Activated effector memory CD4-positive, alpha-beta T cell treated with Interleukin-2 at 50 U/mL for 16 hours (primary cell): ENCODE data around the gene FAM229B.
"Not testable (repeated sequence)": the region's sequence is repeated elsewhere in the genome, so short reads cannot be mapped to it uniquely, and the experiment has no call there.

Experiments used
- DNase-seq: peaks from one replicate; pipeline ENCODE4 v3.0.0-alpha.2; 2020

The FAM229B gene

GRCh38 chr6:112087136-112087911, at the start of gene FAM229B, which contains the start of gene TUBE1:
Gene FAM229B, plus strand, starts transcription at chr6:112087591. Its CDS starts 11,693 bp downstream, at chr6:112099284.
Gene TUBE1, minus strand, starts transcription at chr6:112087482. Its CDS starts 48 bp downstream, at chr6:112087434.
- peak; percentile 79 for DNase-seq

DNA sequence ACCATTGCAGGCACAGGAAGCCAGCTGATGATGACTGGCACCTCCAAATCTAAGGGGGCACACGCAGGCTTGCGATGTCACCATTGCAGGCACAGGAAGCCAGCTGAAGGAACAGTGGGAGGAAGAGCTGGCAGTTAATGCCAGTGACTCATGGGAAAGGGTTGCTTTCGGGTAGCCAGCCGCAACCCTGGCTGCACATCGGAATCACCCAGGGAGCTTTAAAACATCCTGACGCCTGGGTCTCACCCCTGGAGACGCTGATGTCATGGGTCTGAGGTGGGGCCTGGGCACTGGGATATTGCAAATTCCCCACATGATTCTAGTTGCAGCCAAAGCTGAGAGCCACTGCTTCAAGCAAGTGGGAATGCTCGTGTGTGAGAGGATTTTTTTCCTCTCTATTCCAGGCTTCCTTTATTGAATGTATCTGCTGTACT, 49.6 kb upstream of the FAM229B start:
- DNase-seq: no peak

DNA sequence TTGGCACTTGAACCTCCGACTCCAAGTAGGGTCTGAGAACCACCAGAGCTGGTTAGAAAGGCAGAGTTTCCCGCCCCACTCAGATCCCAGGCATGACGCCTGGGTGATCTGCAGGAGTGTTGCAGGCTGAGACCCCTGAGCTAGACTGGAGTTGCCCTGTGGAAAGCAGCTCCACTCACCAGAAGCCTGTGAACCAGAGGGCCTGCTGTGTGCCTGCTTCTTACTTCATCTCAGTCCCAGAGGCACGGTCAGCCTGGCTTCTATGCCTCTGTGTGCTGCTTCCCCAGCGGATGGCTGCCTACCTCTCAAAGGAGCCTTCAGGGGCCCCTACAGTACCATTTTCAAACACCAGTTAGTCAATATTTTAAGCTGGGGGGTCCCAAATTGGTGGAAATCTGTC, 49.1 kb upstream of the FAM229B start:
- no peak for DNase-seq

- DNase-seq: no peak
Measured at GRCh38 chr6:112038756-112039430, 48.5 kb upstream of the FAM229B start.

GRCh38 chr6:112039431-112039770, 48.0 kb upstream of the FAM229B start:
- DNase-seq: no peak

- no peak for DNase-seq
Measured at GRCh38 chr6:112040956-112041355, 46.4 kb upstream of the FAM229B start.

GRCh38 chr6:112041535-112041934, 45.9 kb upstream of the FAM229B start:
- DNase-seq: no peak

GRCh38 chr6:112043032-112044007, 44.1 kb upstream of the FAM229B start:
- peak; percentile 83 for DNase-seq

GRCh38 chr6:112044196-112044595, 43.2 kb upstream of the FAM229B start:
- no peak for DNase-seq

GRCh38 chr6:112044856-112045255, 42.5 kb upstream of the FAM229B start:
- DNase-seq: no peak

- DNase-seq: not testable (repeated sequence)
Measured at GRCh38 chr6:112047523-112047922, 39.9 kb upstream of the FAM229B start.

DNA sequence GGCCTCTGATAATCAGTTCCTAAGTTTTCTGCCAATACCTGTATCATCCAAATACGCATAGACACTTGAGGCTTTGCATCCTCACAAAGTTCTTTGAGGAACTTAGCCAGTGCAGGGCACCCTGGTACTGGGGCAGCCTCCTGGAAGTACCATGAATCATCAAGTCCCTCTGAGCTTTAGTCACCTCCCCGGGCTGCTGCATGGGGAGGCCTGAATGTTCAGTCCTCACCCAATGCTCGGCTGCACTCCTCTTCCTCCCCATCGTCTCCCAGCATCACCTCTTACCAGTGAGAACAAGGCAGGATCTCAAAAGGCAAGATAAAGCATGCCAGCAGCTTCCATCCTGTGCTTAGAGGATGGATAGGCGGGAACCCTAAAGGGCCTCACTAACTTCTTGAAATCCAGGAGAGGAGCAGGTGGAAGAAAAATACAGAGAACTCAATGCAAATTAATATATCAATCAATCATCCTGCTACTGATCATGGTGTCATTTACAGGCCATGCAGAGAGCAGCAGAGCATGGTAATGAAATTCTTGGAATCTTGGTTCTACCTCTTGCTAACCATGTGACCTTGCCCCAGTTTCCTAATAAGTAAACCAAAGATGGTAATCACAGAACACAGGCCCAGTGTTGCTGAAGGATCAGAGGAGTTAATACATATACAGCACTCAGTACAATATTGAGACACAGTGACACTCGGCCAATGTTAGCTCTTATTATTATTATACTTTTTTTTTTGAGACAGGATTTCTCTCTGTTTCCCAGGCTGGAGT, 38.2 kb upstream of the FAM229B start:
- no peak for DNase-seq

DNA sequence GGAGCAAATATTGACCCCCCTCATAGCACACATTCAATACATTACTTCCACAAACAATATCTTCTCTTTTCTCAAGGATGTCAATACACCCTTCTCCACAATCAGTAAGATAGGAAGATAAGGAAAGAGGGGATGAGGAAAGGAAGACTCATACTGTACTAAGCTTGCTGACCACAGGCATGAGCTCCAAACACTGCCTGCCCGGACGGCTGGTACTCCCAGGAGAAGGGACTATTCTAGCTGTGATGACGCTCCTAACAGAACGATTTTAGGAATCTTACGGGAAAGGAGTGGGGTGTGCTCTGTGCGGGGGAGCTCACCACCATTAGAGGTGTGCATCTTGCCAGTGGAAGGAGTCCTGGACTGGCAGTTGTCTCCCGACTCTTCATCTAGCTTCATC, 37.4 kb upstream of the FAM229B start:
- DNase-seq: no peak

DNA sequence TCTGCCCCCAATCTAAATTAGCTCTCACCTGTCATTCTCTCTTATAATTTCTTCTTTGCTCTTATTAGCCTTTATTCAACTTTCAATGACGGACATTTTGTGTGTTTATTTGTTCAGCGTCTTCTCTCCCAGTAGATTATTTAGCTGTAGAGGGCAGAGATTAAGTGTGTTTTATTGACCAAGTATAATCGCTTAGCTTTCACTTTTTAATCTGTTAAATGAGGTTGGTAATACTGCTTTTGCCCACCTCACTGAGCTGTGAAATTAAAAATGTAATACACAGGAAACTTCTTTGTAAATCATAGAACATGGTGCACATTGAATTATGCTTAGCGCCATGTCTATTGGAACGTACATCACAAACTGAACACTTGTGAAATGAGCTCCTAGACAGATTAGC, 37.0 kb upstream of the FAM229B start:
- no peak for DNase-seq

- DNase-seq: not testable (repeated sequence)
Measured at GRCh38 chr6:112051251-112051740, 36.1 kb upstream of the FAM229B start.

GRCh38 chr6:112054001-112054400, 33.4 kb upstream of the FAM229B start, which contains the start of gene CCN6:
Gene CCN6, plus strand, starts transcription at chr6:112054104. Its CDS starts 254 bp downstream, at chr6:112054358.
- no peak for DNase-seq

- no peak for DNase-seq
Measured at GRCh38 chr6:112054555-112055190, 32.7 kb upstream of the FAM229B start.

DNA sequence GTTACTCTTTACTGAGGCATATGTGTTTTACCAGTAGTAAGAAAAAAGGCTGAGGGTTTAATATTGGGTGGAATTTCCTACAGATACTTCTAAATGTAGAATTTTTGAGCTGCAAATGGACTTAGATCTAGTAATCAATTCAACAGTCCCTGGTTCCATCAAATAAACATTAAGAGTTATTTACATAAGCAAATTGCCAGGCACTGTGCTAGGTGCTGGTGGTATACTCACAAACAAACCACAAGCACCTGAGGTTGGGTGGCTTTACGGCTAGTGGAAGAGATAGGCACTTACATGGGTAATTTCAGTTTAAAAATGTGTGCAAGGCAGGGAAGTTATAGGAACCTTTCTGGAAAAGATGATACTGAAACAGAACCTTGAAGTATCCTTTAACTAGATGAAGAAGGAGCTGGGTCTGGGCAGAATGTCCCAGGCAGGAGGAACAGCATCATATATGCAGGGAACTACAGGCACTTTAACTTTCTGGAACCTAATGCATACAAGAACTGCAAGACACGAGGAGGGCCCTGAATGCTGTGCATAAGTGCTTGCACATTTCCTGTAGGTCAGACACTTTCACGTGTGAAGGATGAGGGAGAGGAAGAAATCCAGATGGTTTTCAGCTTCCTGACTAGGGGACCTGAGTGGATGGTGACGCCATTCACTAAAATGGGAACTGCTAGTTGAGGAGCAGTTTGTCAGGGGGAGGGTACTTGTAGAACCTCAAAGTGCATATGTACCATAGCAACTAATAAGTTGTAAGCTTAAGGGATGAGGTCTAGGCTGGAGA, 29.0 kb upstream of the FAM229B start:
- DNase-seq: no peak

DNA sequence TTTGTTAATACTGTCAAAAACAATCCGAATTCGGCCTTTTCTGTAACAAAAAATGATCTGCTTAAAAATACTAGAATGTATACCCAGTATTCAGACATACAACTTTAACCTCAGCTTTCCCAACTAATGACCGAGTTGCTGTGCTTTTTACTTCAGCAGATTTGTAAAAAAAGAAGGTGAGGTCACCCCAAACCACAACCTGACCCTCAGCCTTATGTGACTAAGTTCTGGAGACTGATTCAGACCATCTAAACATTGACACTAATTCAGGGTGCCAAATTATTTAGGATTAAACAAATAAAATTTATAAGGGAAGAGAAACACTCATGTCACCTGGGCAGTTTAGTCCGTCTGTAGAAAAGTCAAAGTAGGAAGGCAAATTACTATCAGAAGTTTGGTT, 25.8 kb upstream of the FAM229B start:
- DNase-seq: no peak

- no peak for DNase-seq
Measured at GRCh38 chr6:112062966-112063365, 24.4 kb upstream of the FAM229B start.
